HepG2 (cell line): ENCODE results near the gene NES. TPM values are rescaled to one million over a fixed set of nuclear protein-coding genes. Genes with fewer than 3 reads are reported as not detected.
A peak's percentile ranks its signal among the peaks of the same experiment; 100 is the strongest.

Source experiments
- FLYWCH1 ChIP-seq: sonication (generic); formaldehyde crosslinking; IDR thresholded peaks from 2 replicates; pipeline ENCODE4 v1.8.1; 2023; ENCODE audit warnings: mild to moderate bottlenecking, missing genetic modification reagents
- FOXO1 ChIP-seq: sonication (generic); formaldehyde crosslinking; IDR thresholded peaks from 2 replicates; pipeline ENCODE4 v1.4.0; 2020; ENCODE audit warnings: missing genetic modification reagents
- MIXL1 ChIP-seq: IDR thresholded peaks from 2 replicates; pipeline ENCODE4 v1.6.1; 2016
- MTF1 ChIP-seq: sonication (generic); formaldehyde crosslinking; IDR thresholded peaks from 2 replicates; pipeline ENCODE4 v1.5.0; 2020; ENCODE audit warnings: missing genetic modification reagents
- NBN ChIP-seq: fragments of 450-650 bp; conservative IDR thresholded peaks from 2 replicates; pipeline ENCODE4 v1.6.1; 2017
- NONO ChIP-seq, 2 experiments: fragments of 450-650 bp in 1 of 2; sonication (generic) in 1 of 2; formaldehyde crosslinking in 1 of 2; IDR thresholded peaks in 1 of 2; conservative IDR thresholded peaks in 1 of 2; 2 replicates each; pipeline versions ENCODE4 v1.6.1 to v1.8.0; 2017 to 2022; ENCODE audit warnings: mild to moderate bottlenecking in 1 of 2, missing genetic modification reagents in 1 of 2, moderate library complexity in 1 of 2
- SMC3 ChIP-seq: IDR thresholded peaks from 2 replicates; pipeline ENCODE4 v1.6.1; 2011; ENCODE audit warnings: low read length, improper control_type of control experiment
- SYNCRIP ChIP-seq: fragments of 200-400 bp; formaldehyde crosslinking; IDR thresholded peaks from 2 replicates; pipeline ENCODE4 v1.6.1; 2018; ENCODE audit warnings: mild to moderate bottlenecking, low read depth, low read length; ENCODE audit not compliant: insufficient read depth
- TSC22D2 ChIP-seq: sonication (generic); formaldehyde crosslinking; IDR thresholded peaks from 2 replicates; pipeline ENCODE4 v1.5.1; 2020; ENCODE audit warnings: missing genetic modification reagents, mild to moderate bottlenecking, borderline replicate concordance
- ZFP36 ChIP-seq: fragments of 150-350 bp; IDR thresholded peaks from 2 replicates; pipeline ENCODE4 v1.6.1; 2018; ENCODE audit warnings: borderline replicate concordance, low read length, low read depth; ENCODE audit not compliant: partially characterized antibody
- ZNF44 ChIP-seq: sonication (generic); formaldehyde crosslinking; IDR thresholded peaks from 2 replicates; pipeline ENCODE4 v1.5.1; 2020; ENCODE audit warnings: mild to moderate bottlenecking, missing genetic modification reagents
- ZNF816 ChIP-seq: sonication (generic); formaldehyde crosslinking; IDR thresholded peaks from 2 replicates; pipeline ENCODE4 v1.8.0; 2022; ENCODE audit warnings: missing genetic modification reagents, mild to moderate bottlenecking, borderline replicate concordance
- polyA plus RNA-seq, 8 experiments: library from polyadenylated mRNA; depleted of rRNA in 3 of 8; stranded (reverse) in 7 of 8; unstranded in 1 of 8; fragments of >200 nt; fragmentation: Illumina TruSeq in 4 of 8; extraction: Trizol in 4 of 8; gene quantifications; 2 replicates each; pipeline versions ENCODE4 v1.2.1 to v1.2.3, GENCODE V29; 2011 to 2016; ENCODE audit warnings: low read depth in 4 of 8, missing spikeins in 1 of 8, mixed read lengths in 1 of 8; ENCODE audit not compliant: insufficient read depth in 1 of 8
- total RNA-seq, 5 experiments: library from RNA; depleted of rRNA; stranded (reverse); fragments of >200 nt; fragmentation: Illumina TruSeq; extraction: Trizol; gene quantifications; 2 replicates each; pipeline ENCODE4 v1.2.3, GENCODE V29; 2016; ENCODE audit warnings: low read depth in 1 of 5
- TF ChIP-seq, protein P1 (sequence below): IDR thresholded peaks from 2 replicates; pipeline ENCODE4 v1.4.0; 2020; ENCODE audit warnings: mild to moderate bottlenecking, missing genetic modification reagents
- TF ChIP-seq, protein P2 (sequence below): IDR thresholded peaks from 2 replicates; pipeline ENCODE4 v1.6.1; 2016; ENCODE audit warnings: mild to moderate bottlenecking
- TF ChIP-seq, protein P3 (sequence below): sonication (generic); formaldehyde crosslinking; conservative IDR thresholded peaks from 2 replicates; pipeline ENCODE4 v1.8.0; 2022; ENCODE audit warnings: missing genetic modification reagents
- TF ChIP-seq, protein P4 (sequence below): sonication (generic); formaldehyde crosslinking; IDR thresholded peaks from 2 replicates; pipeline ENCODE4 v1.8.0; 2022; ENCODE audit warnings: missing genetic modification reagents, mild to moderate bottlenecking, moderate library complexity, borderline replicate concordance
- TF ChIP-seq, protein P5 (sequence below): IDR thresholded peaks from 2 replicates; pipeline ENCODE4 v1.6.1; 2012; ENCODE audit warnings: inconsistent platforms
- TF ChIP-seq, protein P6 (sequence below): sonication (generic); formaldehyde crosslinking; IDR thresholded peaks from 2 replicates; pipeline ENCODE4 v1.8.0; 2022; ENCODE audit warnings: low read depth, missing genetic modification reagents

The NES gene
- total and polyA plus RNA-seq, 2 of the 13 experiments (the other 11 are each of a cell fraction or from before 2014, with no cell fraction given) = 1.7 to 16.6 TPM

DNA sequence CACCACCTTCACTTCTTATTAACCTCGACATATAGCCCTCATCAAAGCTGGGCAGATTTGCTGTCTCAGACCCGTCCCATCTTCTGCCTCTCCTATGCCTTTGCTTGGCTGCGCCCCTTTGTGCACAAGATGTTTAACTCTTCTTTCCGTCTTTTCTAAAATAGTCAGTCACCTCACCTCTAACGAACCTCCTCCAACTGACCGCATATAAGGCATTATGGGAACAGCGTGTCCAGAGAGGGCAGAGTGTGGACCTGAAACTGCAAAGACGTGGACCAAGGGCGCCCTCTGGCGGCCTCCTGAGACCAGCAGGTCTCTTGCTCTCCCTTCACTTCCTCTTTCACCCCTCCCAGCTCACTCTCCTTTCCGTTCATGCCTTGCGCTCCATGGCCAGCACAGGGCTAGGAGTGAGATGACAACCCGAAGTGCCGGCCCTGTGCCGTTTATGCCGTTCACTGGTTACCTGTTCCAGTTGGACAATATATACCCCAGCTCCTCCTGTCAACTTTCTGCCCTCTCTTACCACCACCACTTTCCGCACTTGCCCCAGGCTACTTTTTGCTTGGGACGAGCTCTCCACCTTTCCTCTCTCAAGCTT, 48.6 kb upstream of the NES start (continued):
- TF ChIP-seq, protein P1, sequence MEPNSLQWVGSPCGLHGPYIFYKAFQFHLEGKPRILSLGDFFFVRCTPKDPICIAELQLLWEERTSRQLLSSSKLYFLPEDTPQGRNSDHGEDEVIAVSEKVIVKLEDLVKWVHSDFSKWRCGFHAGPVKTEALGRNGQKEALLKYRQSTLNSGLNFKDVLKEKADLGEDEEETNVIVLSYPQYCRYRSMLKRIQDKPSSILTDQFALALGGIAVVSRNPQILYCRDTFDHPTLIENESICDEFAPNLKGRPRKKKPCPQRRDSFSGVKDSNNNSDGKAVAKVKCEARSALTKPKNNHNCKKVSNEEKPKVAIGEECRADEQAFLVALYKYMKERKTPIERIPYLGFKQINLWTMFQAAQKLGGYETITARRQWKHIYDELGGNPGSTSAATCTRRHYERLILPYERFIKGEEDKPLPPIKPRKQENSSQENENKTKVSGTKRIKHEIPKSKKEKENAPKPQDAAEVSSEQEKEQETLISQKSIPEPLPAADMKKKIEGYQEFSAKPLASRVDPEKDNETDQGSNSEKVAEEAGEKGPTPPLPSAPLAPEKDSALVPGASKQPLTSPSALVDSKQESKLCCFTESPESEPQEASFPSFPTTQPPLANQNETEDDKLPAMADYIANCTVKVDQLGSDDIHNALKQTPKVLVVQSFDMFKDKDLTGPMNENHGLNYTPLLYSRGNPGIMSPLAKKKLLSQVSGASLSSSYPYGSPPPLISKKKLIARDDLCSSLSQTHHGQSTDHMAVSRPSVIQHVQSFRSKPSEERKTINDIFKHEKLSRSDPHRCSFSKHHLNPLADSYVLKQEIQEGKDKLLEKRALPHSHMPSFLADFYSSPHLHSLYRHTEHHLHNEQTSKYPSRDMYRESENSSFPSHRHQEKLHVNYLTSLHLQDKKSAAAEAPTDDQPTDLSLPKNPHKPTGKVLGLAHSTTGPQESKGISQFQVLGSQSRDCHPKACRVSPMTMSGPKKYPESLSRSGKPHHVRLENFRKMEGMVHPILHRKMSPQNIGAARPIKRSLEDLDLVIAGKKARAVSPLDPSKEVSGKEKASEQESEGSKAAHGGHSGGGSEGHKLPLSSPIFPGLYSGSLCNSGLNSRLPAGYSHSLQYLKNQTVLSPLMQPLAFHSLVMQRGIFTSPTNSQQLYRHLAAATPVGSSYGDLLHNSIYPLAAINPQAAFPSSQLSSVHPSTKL (CRISPR knock-in tag) = peak; percentile 28; the same call in 1 of the 2 replicates
- TF ChIP-seq FOXO1 (CRISPR knock-in tag) (0 out of 2 replicates have a peak, but pooled peaks have one; percentile 15), ZNF816 (CRISPR knock-in tag) (no peak), ZFP36 (peak; percentile 32), NONO (IDR thresholded peaks at IDR 0.05) (no peak), NONO (CRISPR knock-in tag; conservative IDR thresholded peaks at IDR 0.05) (0 out of 2 replicates have a peak, but pooled peaks have one; percentile 26), MTF1 (CRISPR knock-in tag) (no peak), NBN (no peak), SYNCRIP (no peak), ZNF44 (CRISPR knock-in tag) (no peak), TSC22D2 (0 out of 2 replicates have a peak, but pooled peaks have one; percentile 54), MIXL1 (peak; percentile 31; the same call in 1 of the 2 replicates), SMC3 (peak; percentile 91), FLYWCH1 (no peak)
- TF ChIP-seq, protein P2, sequence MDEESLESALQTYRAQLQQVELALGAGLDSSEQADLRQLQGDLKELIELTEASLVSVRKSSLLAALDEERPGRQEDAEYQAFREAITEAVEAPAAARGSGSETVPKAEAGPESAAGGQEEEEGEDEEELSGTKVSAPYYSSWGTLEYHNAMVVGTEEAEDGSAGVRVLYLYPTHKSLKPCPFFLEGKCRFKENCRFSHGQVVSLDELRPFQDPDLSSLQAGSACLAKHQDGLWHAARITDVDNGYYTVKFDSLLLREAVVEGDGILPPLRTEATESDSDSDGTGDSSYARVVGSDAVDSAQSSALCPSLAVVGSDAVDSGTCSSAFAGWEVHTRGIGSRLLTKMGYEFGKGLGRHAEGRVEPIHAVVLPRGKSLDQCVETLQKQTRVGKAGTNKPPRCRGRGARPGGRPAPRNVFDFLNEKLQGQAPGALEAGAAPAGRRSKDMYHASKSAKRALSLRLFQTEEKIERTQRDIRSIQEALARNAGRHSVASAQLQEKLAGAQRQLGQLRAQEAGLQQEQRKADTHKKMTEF = peak; percentile 55
- TF ChIP-seq, protein P3, sequence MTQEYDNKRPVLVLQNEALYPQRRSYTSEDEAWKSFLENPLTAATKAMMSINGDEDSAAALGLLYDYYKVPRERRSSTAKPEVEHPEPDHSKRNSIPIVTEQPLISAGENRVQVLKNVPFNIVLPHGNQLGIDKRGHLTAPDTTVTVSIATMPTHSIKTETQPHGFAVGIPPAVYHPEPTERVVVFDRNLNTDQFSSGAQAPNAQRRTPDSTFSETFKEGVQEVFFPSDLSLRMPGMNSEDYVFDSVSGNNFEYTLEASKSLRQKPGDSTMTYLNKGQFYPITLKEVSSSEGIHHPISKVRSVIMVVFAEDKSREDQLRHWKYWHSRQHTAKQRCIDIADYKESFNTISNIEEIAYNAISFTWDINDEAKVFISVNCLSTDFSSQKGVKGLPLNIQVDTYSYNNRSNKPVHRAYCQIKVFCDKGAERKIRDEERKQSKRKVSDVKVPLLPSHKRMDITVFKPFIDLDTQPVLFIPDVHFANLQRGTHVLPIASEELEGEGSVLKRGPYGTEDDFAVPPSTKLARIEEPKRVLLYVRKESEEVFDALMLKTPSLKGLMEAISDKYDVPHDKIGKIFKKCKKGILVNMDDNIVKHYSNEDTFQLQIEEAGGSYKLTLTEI = no peak
- TF ChIP-seq, protein P4, sequence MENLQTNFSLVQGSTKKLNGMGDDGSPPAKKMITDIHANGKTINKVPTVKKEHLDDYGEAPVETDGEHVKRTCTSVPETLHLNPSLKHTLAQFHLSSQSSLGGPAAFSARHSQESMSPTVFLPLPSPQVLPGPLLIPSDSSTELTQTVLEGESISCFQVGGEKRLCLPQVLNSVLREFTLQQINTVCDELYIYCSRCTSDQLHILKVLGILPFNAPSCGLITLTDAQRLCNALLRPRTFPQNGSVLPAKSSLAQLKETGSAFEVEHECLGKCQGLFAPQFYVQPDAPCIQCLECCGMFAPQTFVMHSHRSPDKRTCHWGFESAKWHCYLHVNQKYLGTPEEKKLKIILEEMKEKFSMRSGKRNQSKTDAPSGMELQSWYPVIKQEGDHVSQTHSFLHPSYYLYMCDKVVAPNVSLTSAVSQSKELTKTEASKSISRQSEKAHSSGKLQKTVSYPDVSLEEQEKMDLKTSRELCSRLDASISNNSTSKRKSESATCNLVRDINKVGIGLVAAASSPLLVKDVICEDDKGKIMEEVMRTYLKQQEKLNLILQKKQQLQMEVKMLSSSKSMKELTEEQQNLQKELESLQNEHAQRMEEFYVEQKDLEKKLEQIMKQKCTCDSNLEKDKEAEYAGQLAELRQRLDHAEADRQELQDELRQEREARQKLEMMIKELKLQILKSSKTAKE = no peak
- TF ChIP-seq, protein P5, sequence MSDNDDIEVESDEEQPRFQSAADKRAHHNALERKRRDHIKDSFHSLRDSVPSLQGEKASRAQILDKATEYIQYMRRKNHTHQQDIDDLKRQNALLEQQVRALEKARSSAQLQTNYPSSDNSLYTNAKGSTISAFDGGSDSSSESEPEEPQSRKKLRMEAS = peak; percentile 46; the same call in 1 of the 2 replicates
- TF ChIP-seq, protein P6, sequence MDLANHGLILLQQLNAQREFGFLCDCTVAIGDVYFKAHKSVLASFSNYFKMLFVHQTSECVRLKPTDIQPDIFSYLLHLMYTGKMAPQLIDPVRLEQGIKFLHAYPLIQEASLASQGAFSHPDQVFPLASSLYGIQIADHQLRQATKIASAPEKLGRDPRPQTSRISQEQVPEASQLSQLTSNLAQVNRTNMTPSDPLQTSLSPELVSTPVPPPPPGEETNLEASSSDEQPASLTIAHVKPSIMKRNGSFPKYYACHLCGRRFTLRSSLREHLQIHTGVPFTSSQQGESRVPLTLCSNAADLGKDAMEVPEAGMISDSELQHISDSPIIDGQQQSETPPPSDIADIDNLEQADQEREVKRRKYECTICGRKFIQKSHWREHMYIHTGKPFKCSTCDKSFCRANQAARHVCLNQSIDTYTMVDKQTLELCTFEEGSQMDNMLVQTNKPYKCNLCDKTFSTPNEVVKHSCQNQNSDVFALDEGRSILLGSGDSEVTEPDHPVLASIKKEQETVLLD (CRISPR knock-in tag) = no peak
